ENCODE results near the gene FLYWCH2. TPM values are rescaled to one million over a fixed set of nuclear protein-coding genes. Genes with fewer than 3 reads are reported as not detected.

Gene FLYWCH2
- 10 to 100 TPM; 21.2 to 22.4 TPM for total RNA-seq

GRCh38 chr16:2882650-2883457, at the start of gene FLYWCH2:
FLYWCH2 (plus strand) TSS chr16:2883215; CDS start chr16:2896450, 13,235 bp downstream.

DNA sequence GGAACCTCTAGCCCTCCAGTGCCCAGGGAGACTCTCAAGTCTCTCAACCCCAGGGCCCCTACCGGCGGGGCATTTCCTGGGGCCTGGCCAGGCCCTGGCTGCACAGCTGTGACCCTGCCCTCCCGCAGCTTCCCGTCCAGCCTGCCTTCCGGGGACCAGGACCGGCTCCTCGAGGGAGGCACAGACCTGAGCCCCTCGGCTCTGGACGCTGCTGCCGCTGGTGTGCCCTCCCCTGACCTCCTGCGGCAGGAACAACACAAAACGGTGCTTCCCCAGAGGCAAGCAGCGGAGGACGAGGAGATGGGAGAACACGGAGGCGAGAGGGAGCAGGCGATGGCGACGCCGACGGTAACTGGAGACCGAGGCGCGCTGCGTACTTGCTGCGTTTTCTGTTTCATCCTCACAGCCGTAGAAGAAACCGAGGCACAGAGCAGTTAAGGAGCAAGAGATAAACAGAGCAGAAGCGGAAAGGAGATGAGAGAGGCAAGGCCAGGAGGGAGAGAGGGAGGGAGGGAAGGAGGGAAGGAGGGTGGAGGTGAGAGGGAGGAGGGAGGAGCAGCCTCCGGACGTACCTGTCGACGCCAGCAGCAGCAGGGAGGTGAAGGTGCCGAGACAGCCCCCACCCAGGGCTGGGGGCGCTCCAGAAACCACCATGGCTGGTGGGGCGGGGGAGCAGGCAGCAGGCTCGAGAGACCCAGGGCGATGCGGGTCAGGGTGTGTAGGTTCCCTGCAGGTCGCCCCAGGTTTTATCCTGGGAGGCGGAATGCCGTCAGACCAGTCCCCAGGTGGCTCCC, 25.4 kb upstream of the FLYWCH2 start, which contains the start of gene PRSS22:
Gene PRSS22 (minus strand): TSS at position 720 of the 794 bp plus-strand sequence. CDS start 66 bp downstream, at position 654.

GRCh38 chr16:2911638-2912329, 28.8 kb downstream of the FLYWCH2 start, which contains the start of gene FLYWCH1:
FLYWCH1 (plus strand) TSS chr16:2911931; CDS start chr16:2929686, 17,755 bp downstream.

Other genes with a start within 250 kb of the FLYWCH2 start
- 10 to 100 TPM; 28.5 to 30.3 TPM for gene KCTD5, start 200.7 kb upstream of the FLYWCH2 start, total RNA-seq
- 1 to 10 TPM; 1.3 to 1.4 TPM for gene PRSS27, start 163.0 kb upstream of the FLYWCH2 start, total RNA-seq
- 100 to 1,000 TPM; 565 to 586 TPM for gene SRRM2, start 130.6 kb upstream of the FLYWCH2 start, total RNA-seq
- gene ELOB, start 105.9 kb upstream of the FLYWCH2 start, total RNA-seq = 100 to 1,000 TPM; 113 to 116 TPM
- gene PRSS33, start 95.7 kb upstream of the FLYWCH2 start, total RNA-seq = not detected
- gene PRSS41, start 84.7 kb upstream of the FLYWCH2 start, total RNA-seq = not detected
- 1 to 10 TPM; 1.7 to 1.8 TPM for gene PRSS21, start 66.0 kb upstream of the FLYWCH2 start, total RNA-seq
- 1 to 10 TPM; 1.4 to 1.6 TPM for gene ZG16B, start 52.9 kb upstream of the FLYWCH2 start, total RNA-seq
- gene PRSS22, start 25.0 kb upstream of the FLYWCH2 start, total RNA-seq = not detected
- gene FLYWCH1, start 28.7 kb downstream of the FLYWCH2 start, total RNA-seq = 10 to 100 TPM; 50.6 to 52.3 TPM
- gene KREMEN2, start 81.1 kb downstream of the FLYWCH2 start, total RNA-seq = not detected
- gene PAQR4, start 86.1 kb downstream of the FLYWCH2 start, total RNA-seq = 10 to 100 TPM; 36.0 to 37.0 TPM
- gene PKMYT1, start 97.2 kb downstream of the FLYWCH2 start, total RNA-seq = 10 to 100 TPM; 89.1 to 99.3 TPM
- under 1 TPM; 0.29 to 0.30 TPM for gene CLDN9, start 129.7 kb downstream of the FLYWCH2 start, total RNA-seq
- not detected for gene CLDN6, start 135.0 kb downstream of the FLYWCH2 start, total RNA-seq
- 1 to 10 TPM; 2.9 to 3.8 TPM for gene TNFRSF12A, start 137.2 kb downstream of the FLYWCH2 start, total RNA-seq
- gene HCFC1R1, start 140.7 kb downstream of the FLYWCH2 start, total RNA-seq = 10 to 100 TPM; 37.2 to 39.1 TPM
- 10 to 100 TPM; 49.4 to 52.3 TPM for gene THOC6, start 140.8 kb downstream of the FLYWCH2 start, total RNA-seq
- gene BICDL2, start 153.7 kb downstream of the FLYWCH2 start, total RNA-seq = 1 to 10 TPM; 1.1 to 1.2 TPM
- gene MMP25, start 163.3 kb downstream of the FLYWCH2 start, total RNA-seq = 10 to 100 TPM; 34.8 to 35.5 TPM
- 1,000 to 10,000 TPM; 2,121 to 2,176 TPM for gene IL32, start 182.4 kb downstream of the FLYWCH2 start, total RNA-seq
- under 1 TPM; 0.24 to 0.28 TPM for gene ZSCAN10, start 216.1 kb downstream of the FLYWCH2 start, total RNA-seq
- not detected for gene ZNF205, start 229.4 kb downstream of the FLYWCH2 start, total RNA-seq